ENCODE measurements around the gene DIAPH1.

DIAPH1 gene

DNA sequence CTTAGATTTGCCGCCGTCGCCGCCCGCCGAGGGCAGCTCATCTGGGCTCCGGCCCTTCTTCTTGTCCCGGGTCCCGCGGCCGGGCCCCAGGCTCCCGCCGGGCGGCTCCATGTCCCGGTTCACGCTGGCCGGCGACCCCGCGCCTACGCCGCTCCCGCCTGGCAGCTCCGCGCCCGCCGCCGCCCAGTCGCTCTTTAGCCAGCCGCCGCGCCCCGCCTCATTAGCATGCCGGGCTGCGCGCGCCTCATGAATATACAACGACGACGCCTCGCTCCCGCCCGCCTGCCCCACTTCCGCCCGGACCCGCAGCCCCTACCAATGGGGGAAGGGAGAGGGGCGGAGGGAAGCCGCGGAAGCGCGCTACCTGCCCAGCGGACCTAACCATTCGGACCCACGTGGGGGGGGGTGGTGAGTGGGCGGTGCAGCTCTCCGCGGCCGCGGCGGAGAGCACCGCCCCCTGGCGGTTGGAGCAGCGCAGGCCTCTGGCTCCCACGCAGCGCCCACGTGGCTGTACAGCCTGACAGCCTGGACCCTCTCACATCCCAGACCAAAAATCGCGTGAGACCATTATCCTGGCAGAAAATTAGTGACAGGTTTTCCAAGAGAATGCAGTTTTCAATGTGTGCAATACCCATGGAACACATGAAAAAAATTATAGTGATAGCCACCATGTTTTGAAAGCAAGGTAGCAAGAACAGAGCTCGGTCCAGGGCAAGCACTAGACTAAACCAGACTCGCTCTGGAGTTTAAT, at the start of gene DIAPH1:
TSS of gene DIAPH1 (minus strand) at position 197 of the 751 bp plus-strand sequence. CDS start at position 111, 86 bp downstream.
- Histone ChIP-seq H3K36me3 (peaks cover 32 to 77% (median 50%) of the 10 kb centered on the region in 11 experiments), H3K27ac (peak within 1 kb of the TSS; percentile 73 to 95 (median 94)), H3K4me3 (peak within 1 kb of the TSS; percentile 77 to 99 (median 96))

GRCh38 chr5:141665995-141666940, 47.5 kb upstream of the DIAPH1 start:
- Histone ChIP-seq H3K27me3 (no peaks in the 10 kb centered on the region), H3K27ac (no peak overlapping the region), H3K4me1 (peaks cover 0 to 7% (median 5%) of the 10 kb centered on the region in 10 experiments; a peak in 9 of 20 replicates), H3K4me2 (no peak overlapping the region), H3K9ac (no peak overlapping the region), H3K36me3 (peaks cover 0 to 78% (median 25%) of the 10 kb centered on the region in 11 experiments; a peak in 13 of 22 replicates), H3K9me3 (replicated peaks in 1 of 11) (no peaks in the 10 kb centered on the region), H4K20me1 (peaks cover 0 to 35% (median 0%) of the 10 kb centered on the region in 11 experiments; a peak in 3 of 22 replicates), H3K4me3 (no peak overlapping the region)
- TF ChIP-seq Cebpa-rat (IDR thresholded peaks at IDR 0.05) = no peak

More for the DNA sequence above, at the start of gene DIAPH1:
- H3K4me1 ChIP-seq = peaks cover 28 to 76% (median 42%) of the 10 kb centered on the region in 10 experiments
- peak within 1 kb of the TSS; percentile 76 to 95 (median 89) for H3K4me2 ChIP-seq
- no peaks in the 10 kb centered on the region for H3K9me3 ChIP-seq (replicated peaks in 1 of 11)
- H3K9ac ChIP-seq = peak within 1 kb of the TSS; percentile 88 to 98 (median 97)
- TF ChIP-seq Cebpa-rat (IDR thresholded peaks at IDR 0.05) = no peak
- no peaks in the 10 kb centered on the region for H3K27me3 ChIP-seq
- peaks cover 0 to 43% (median 24%) of the 10 kb centered on the region in 11 experiments; a peak in 14 of 22 replicates for H4K20me1 ChIP-seq

- Histone ChIP-seq H3K4me3 (no peak overlapping the region), H3K9me3 (replicated peaks in 1 of 11) (no peaks in the 10 kb centered on the region), H3K27me3 (no peaks in the 10 kb centered on the region), H3K27ac (no peak overlapping the region), H3K36me3 (peaks cover 0 to 75% (median 27%) of the 10 kb centered on the region in 11 experiments; a peak in 13 of 22 replicates), H3K4me2 (peak overlapping the region in 3 of 11 experiments; percentile 18 to 36 (median 31); a peak in 3 of 22 replicates), H4K20me1 (peaks cover 0 to 22% (median 0%) of the 10 kb centered on the region in 11 experiments; a peak in 3 of 22 replicates), H3K9ac (no peak overlapping the region), H3K4me1 (peaks cover 0 to 7% (median 5%) of the 10 kb centered on the region in 10 experiments; a peak in 9 of 20 replicates)
- no peak for TF ChIP-seq Cebpa-rat (IDR thresholded peaks at IDR 0.05)
These were observed 46.1 kb upstream of the DIAPH1 start for GRCh38 chr5:141664733-141665461.

- no peaks in the 10 kb centered on the region for H3K27me3 ChIP-seq
- no peak overlapping the region for H3K4me2 ChIP-seq
- no peak overlapping the region for H3K27ac ChIP-seq
- peaks cover 0 to 7% (median 5%) of the 10 kb centered on the region in 10 experiments; a peak in 9 of 20 replicates for H3K4me1 ChIP-seq
- H3K4me3 ChIP-seq = no peak overlapping the region
- TF ChIP-seq Cebpa-rat (IDR thresholded peaks at IDR 0.05) = no peak
- H3K9ac ChIP-seq = peak overlapping the region in 1 of 11 experiments; percentile 4; a peak in 1 of 22 replicates
- H4K20me1 ChIP-seq = peaks cover 0 to 12% (median 0%) of the 10 kb centered on the region in 11 experiments; a peak in 2 of 22 replicates
- H3K36me3 ChIP-seq = peaks cover 0 to 75% (median 35%) of the 10 kb centered on the region in 11 experiments; a peak in 13 of 22 replicates
- peaks cover 0 to 5% (median 0%) of the 10 kb centered on the region in 11 experiments; a peak in 2 of 22 replicates for H3K9me3 ChIP-seq (replicated peaks in 1 of 11)
These were observed 44.7 kb upstream of the DIAPH1 start for GRCh38 chr5:141663506-141663905.

GRCh38 chr5:141662028-141662427, 43.2 kb upstream of the DIAPH1 start:
- H3K27ac ChIP-seq = no peak overlapping the region
- no peak overlapping the region for H3K9ac ChIP-seq
- no peak overlapping the region for H3K4me3 ChIP-seq
- H3K4me2 ChIP-seq = no peak overlapping the region
- no peak for TF ChIP-seq Cebpa-rat (IDR thresholded peaks at IDR 0.05)
- no peaks in the 10 kb centered on the region for H3K27me3 ChIP-seq
- H4K20me1 ChIP-seq = peaks cover 0 to 12% (median 0%) of the 10 kb centered on the region in 11 experiments; a peak in 2 of 22 replicates
- peaks cover 0 to 5% (median 0%) of the 10 kb centered on the region in 11 experiments; a peak in 2 of 22 replicates for H3K9me3 ChIP-seq (replicated peaks in 1 of 11)
- H3K36me3 ChIP-seq = peaks cover 0 to 83% (median 40%) of the 10 kb centered on the region in 11 experiments; a peak in 14 of 22 replicates
- H3K4me1 ChIP-seq = peaks cover 0 to 15% (median 5%) of the 10 kb centered on the region in 10 experiments; a peak in 9 of 20 replicates

- H3K4me2 ChIP-seq = peak overlapping the region in 3 of 11 experiments; percentile 14 to 17 (median 16); a peak in 2 of 22 replicates
- no peak for TF ChIP-seq Cebpa-rat (IDR thresholded peaks at IDR 0.05)
- H3K36me3 ChIP-seq = peaks cover 0 to 97% (median 44%) of the 10 kb centered on the region in 11 experiments; a peak in 14 of 22 replicates
These were observed 39.2 kb upstream of the DIAPH1 start for GRCh38 chr5:141657937-141658545.

DNA sequence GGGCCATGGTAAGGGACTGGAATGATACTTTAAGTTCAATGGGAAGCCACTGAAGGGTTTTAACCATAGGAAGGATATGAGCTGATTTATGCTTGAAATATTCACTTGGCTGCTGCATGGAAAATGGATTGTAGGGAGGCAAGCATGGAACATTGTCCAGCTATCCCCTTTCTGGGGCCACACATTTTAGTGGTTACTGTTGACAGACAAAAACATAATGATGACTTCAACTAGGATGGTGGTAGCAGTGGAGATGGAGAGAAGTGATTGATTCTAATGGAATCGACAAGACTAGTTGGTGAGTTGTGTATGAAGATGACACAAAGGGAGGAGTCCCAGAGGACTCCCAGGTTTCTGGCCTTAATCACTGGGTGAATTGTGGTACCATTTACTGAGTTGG, 38.6 kb upstream of the DIAPH1 start:
- peaks cover 0 to 91% (median 38%) of the 10 kb centered on the region in 11 experiments; a peak in 14 of 22 replicates for H3K36me3 ChIP-seq
- no peaks in the 10 kb centered on the region for H3K27me3 ChIP-seq
- no peak for TF ChIP-seq Cebpa-rat (IDR thresholded peaks at IDR 0.05)
- no peak overlapping the region; a peak in 1 of 22 replicates for H3K4me2 ChIP-seq
- H4K20me1 ChIP-seq = peaks cover 0 to 12% (median 0%) of the 10 kb centered on the region in 11 experiments; a peak in 1 of 22 replicates
- no peak overlapping the region for H3K27ac ChIP-seq
- no peak overlapping the region for H3K4me3 ChIP-seq
- no peak overlapping the region for H3K9ac ChIP-seq
- peaks cover 0 to 9% (median 0%) of the 10 kb centered on the region in 10 experiments; a peak in 4 of 20 replicates for H3K4me1 ChIP-seq
- peaks cover 0 to 5% (median 0%) of the 10 kb centered on the region in 11 experiments; a peak in 2 of 22 replicates for H3K9me3 ChIP-seq (replicated peaks in 1 of 11)

More at GRCh38 chr5:141657937-141658545, 39.2 kb upstream of the DIAPH1 start:
- Histone ChIP-seq H4K20me1 (peaks cover 0 to 12% (median 0%) of the 10 kb centered on the region in 11 experiments; a peak in 1 of 22 replicates), H3K4me3 (no peak overlapping the region), H3K9ac (no peak overlapping the region), H3K27ac (no peak overlapping the region), H3K27me3 (no peaks in the 10 kb centered on the region), H3K4me1 (peaks cover 0 to 9% (median 0%) of the 10 kb centered on the region in 10 experiments; a peak in 3 of 20 replicates), H3K9me3 (replicated peaks in 1 of 11) (peaks cover 0 to 5% (median 0%) of the 10 kb centered on the region in 11 experiments; a peak in 2 of 22 replicates)
